ENCODE measurements around the gene ODAD2. TPM values are rescaled to one million over a fixed set of nuclear protein-coding genes. Genes with fewer than 3 reads are reported as not detected.

The ODAD2 gene
- total RNA-seq: not detected in 2 replicates

GRCh38 chr10:27998954-27999275, at the start of gene ODAD2:
TSS of gene ODAD2 (minus strand) at chr10:27999079. CDS start at chr10:27995142, 3,937 bp downstream.

